ENCODE measurements around the gene C14orf93. TPM values are rescaled to one million over a fixed set of nuclear protein-coding genes. Genes with fewer than 3 reads are reported as not detected.

Gene C14orf93
- total RNA-seq, 4 donors from 2014 or later = 3.4 to 12.7 (median 8.8) TPM

GRCh38 chr14:23028799-23029198 is 18.9 kb upstream of the C14orf93 start:
- DNase-seq = no peak
- Histone ChIP-seq H3K4me1 (peaks cover 4 to 28% (median 7%) of the 10 kb centered on the region in 3 donors), H3K27ac (no peak overlapping the region), H3K9me3 (no peaks in the 10 kb centered on the region), H3K36me3 (peaks cover 21 to 96% (median 29%) of the 10 kb centered on the region in 3 donors), H3K4me3 (no peak overlapping the region), H3K27me3 (no peaks in the 10 kb centered on the region)
- TF ChIP-seq CTCF (IDR thresholded peaks at IDR 0.05) (no peak), POLR2A (IDR thresholded peaks at IDR 0.05) (no peak)
- intact Hi-C loops (cut with DNase I) = no loop called here
- WGBS, 2 donors = 68 to 70% methylated on average over 2 of the region's 2 CpGs

- intact Hi-C loops (cut with DNase I) = no loop called here
- no peaks in the 10 kb centered on the region for H3K9me3 ChIP-seq
- TF ChIP-seq CTCF (IDR thresholded peaks at IDR 0.05) (no peak), POLR2A (IDR thresholded peaks at IDR 0.05) (no peak)
- no peak for DNase-seq
- H3K4me3 ChIP-seq = no peak overlapping the region
- H3K27me3 ChIP-seq = no peaks in the 10 kb centered on the region
- H3K36me3 ChIP-seq = peaks cover 0 to 72% (median 15%) of the 10 kb centered on the region in 3 donors
- H3K27ac ChIP-seq = no peak overlapping the region
- H3K4me1 ChIP-seq = peaks cover 0 to 15% (median 0%) of the 10 kb centered on the region in 3 donors
- 72 to 76% methylated on average over 4 of the region's 4 CpGs for WGBS, 2 donors
These were observed 15.3 kb upstream of the C14orf93 start for GRCh38 chr14:23025151-23025814.

DNA sequence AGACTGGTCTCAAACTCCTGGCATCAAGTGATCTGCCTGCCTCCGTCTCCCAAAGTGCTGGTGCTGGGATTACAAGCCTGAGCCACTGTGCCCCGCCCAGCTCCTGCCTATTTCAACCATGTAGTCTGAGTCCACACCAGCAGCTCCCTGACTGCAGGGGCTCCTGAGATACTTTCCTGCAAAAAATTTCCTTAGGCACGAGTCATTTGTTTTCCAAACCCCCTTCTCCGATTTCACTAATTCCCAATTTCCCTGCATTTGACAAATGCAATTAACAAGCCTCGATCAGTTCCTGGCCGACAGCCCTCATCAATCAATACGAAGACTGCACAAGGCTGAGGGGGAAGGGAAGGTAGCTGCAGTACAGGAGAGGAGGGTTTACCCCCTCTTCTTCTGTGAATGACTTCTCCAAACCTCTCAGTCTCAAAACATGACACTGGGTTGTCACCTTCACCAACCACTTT is 14.7 kb upstream of the C14orf93 start:
- DNase-seq = no peak
- H3K4me1 ChIP-seq = peaks cover 0 to 15% (median 0%) of the 10 kb centered on the region in 3 donors
- H3K36me3 ChIP-seq = peaks cover 0 to 66% (median 15%) of the 10 kb centered on the region in 3 donors
- TF ChIP-seq POLR2A (IDR thresholded peaks at IDR 0.05) (no peak), CTCF (IDR thresholded peaks at IDR 0.05) (no peak)
- no peak overlapping the region for H3K27ac ChIP-seq
- H3K4me3 ChIP-seq = no peak overlapping the region
- H3K27me3 ChIP-seq = no peaks in the 10 kb centered on the region
- H3K9me3 ChIP-seq = no peaks in the 10 kb centered on the region
- intact Hi-C loops (cut with DNase I) = no loop called here
- WGBS, 2 donors = 63 to 73% methylated on average over 7 of the region's 7 CpGs

DNA sequence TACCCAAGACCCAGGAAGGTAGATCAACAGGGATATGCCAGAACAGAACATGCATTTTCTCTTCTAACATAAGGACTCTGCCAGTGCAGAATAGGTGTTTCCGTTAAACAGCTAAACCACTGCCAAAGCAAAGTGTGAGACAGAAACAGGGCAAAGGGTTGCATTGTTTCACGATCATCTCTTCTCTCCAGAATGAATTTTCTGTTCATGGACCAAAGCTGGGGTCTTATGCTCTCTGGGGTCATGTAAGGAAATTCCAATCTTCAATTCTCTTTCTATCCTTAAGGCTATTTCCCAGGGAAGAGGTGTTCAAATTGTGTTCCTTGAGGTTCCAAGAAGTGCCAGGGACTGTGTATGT is 13.8 kb upstream of the C14orf93 start:
- Histone ChIP-seq H3K4me1 (peaks cover 0 to 8% (median 0%) of the 10 kb centered on the region in 3 donors), H3K4me3 (no peak overlapping the region), H3K27me3 (no peaks in the 10 kb centered on the region), H3K36me3 (peaks cover 0 to 57% (median 15%) of the 10 kb centered on the region in 3 donors), H3K27ac (no peak overlapping the region), H3K9me3 (no peaks in the 10 kb centered on the region)
- WGBS, 2 donors = 89 to 100% methylated on average over 2 of the region's 2 CpGs
- DNase-seq = no peak
- intact Hi-C loops (cut with DNase I) = no loop called here
- no peak for TF ChIP-seq CTCF (IDR thresholded peaks at IDR 0.05)
- TF ChIP-seq POLR2A (IDR thresholded peaks at IDR 0.05) = no peak

DNA sequence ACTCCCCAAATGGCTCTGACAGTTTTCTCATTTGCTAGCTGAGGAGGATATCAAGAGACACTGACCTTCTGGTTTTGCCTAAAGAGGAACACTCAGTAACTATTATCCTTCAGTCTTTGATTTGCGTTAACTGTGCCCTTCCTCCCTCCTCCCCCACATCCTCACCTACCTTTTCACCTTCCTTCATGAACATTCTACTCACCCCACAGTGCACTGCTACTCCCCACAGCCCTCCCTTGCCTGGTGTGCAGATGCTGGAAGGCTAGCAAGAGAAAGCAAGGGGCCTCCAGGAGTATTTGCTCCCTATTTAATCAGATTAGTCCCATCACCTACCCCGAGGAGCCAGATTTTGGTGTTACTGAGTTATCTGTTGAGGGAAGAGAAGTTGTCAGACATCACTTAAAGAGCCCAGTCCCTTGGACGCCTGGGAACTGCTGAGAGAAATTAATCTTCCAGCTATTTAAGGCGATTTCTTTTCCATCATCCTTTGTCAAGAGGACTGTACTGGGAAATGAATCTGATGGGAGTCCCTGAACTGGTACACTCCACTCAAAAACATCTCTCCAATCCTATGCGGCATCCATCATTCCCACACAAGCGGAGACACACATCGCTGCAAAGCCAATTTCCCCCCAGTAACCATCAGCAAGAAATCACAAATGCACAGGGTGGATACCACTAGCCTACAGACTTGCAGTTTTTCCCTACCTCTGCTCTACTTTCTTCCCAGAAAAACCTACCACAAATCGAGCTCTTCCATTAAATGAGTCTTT is 13.3 kb upstream of the C14orf93 start:
- intact Hi-C loops (cut with DNase I) = no loop called here
- H3K36me3 ChIP-seq = peaks cover 0 to 51% (median 15%) of the 10 kb centered on the region in 3 donors
- DNase-seq = no peak
- no peak overlapping the region for H3K27ac ChIP-seq
- peaks cover 0 to 3% (median 0%) of the 10 kb centered on the region in 3 donors for H3K4me1 ChIP-seq
- TF ChIP-seq POLR2A (IDR thresholded peaks at IDR 0.05) = no peak
- no peak for TF ChIP-seq CTCF (IDR thresholded peaks at IDR 0.05)
- no peak overlapping the region for H3K4me3 ChIP-seq
- 70 to 77% methylated on average over 8 of the region's 8 CpGs for WGBS, 2 donors
- no peaks in the 10 kb centered on the region for H3K9me3 ChIP-seq
- no peaks in the 10 kb centered on the region for H3K27me3 ChIP-seq

Data from esophagus squamous epithelium (tissue), 5 donors.